Activated CD8-positive, alpha-beta memory T cell treated with anti-CD3 and anti-CD28 coated beads, Interleukin-2, amount 50 U/mL, for 24 hours (primary cell): ENCODE measurements around the gene KLHL41.
A peak's percentile ranks its signal among the peaks of the same experiment; 100 is the strongest.

Experiments
- DNase-seq: peaks from one replicate; pipeline ENCODE4 v3.0.0-alpha.2; 2020; ENCODE audit errors: extremely low read depth

The KLHL41 gene

DNA sequence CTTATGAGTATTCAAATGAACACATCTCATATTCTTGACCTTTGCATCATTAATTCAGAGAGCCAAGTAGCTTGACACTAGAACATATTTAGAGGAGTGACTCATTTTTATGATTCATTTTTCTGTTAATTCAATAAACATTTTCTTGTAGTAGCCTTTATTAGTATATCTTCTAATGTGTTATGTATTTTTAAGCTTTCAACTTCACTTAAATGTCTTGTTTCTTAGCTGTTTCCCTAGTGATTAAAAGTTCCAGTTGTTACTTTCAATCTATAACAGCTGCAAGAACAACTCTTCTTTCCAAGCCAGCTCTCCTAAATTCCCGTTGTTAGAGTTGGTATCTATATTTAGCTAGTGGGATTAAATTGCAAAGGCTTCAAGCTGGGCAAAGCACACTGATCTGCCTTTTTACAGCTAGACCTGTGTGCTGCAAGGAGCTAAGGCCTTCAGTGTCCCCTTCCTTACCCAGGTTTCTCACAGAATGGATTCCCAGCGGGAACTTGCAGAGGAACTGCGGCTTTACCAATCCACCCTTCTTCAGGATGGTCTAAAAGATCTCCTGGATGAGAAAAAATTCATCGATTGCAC, at the start of gene KLHL41:
KLHL41 (plus strand) TSS at position 405 of the 588 bp plus-strand sequence; CDS start at position 482, 77 bp downstream.
- no peak for DNase-seq

DNA sequence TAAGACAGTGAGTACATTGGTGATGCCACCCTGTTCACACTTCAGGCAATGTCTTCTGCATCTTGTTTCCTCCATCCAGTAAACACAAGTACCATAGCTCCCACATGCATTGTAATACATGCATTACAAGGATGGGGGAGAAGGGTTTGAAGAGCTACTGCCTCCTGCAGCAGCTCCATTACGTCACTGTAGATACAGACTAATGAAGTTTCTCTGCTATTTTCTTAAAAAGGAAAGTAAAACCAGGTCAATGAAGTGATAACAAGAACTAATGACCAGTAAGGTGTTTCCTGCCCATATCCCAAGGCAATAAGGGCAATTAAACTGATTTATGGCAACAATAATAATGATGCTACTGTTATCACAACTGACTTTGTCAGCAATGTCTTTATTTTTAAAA, 48.4 kb upstream of the KLHL41 start:
- no peak for DNase-seq

DNA sequence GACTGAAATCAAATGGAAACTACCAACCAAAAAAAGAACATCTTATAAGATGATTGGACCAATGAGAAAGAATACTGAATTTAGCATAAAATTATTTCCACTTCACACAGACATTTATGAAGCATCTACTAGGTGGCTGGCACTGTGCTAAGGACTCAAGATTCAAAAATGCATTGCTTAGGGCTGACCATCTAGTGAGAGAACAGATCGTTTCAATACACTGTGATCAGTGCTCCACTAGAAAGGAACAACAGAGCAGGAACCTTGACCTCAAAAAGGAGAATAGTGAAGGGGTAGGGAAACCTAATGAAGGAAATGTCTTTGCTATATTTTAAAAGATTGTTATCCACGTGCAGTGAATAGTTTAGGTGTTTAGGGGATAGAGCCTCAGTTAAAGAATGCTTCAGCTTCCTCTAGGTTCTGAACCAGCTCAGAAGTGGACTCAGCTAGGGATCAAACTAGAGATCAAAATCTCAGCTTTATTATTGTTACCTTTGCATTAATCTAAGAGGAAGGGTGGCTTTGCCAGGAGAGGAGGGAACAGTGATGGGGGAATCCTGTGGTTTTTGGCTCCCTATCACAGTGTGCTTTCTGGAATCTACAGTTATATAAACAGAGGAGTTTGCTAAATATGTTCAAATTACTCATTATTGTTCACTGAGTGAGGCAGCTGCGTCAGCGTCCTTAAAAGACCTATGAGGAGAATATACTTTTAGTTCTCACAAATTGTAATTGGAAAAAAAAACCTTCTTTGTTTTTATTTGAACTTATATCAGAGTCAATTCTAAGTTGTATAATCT, 46.4 kb upstream of the KLHL41 start:
- DNase-seq: no peak

DNA sequence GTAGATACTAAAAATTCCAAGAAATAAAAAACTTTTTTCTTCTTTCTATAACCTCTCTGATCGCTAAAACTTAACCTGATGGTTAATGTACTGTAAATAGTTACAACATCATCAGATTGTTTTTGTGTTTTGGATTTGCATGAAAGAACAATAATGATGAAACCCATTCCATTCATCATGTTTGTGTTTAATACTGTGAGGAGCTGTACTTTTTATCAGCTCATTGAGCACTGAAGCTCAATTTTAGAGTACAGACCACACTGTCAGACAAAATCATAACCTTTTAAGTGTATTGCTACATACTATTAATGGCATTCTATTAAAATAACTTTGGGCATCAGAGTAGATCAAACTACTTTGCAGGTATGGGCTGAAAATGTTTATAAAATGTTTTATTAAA, 45.0 kb upstream of the KLHL41 start:
- no peak for DNase-seq

DNA sequence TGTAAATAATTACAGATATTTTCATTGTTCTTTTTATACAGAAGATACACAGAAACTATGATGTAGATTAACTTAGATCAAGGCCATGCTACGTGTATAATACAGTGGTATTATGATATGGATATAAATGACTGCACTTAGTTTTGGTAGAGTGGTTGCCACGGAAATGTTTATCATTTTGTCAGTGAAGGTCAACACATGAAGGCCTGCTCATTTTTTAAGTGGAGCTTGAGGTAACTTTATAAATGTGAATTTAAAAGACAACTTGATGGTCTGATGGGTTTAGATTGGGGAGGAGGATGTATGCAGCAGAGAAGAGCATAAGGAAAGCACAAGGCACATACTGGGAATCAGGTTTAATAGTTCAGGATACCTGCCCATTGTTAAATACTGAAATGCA, 44.6 kb upstream of the KLHL41 start:
- DNase-seq: no peak

DNA sequence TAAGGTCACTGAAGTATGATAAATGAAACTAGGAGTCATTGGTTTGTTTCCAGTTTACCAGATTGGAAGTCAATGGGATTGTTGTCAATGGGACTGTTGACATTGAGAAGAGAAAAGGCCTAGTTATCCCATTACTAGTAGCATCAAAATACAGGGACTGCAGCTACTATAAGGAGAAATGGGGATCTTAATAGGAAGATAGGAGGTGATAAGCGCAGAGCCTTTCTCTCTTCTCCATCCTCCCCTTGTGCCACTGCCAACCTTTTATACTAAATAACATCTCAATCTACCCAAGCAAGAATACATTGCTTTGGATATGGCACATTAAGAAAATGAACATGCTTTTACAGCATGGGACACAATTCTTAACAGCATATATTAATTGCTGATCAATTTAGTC, 40.7 kb upstream of the KLHL41 start:
- no peak for DNase-seq

DNA sequence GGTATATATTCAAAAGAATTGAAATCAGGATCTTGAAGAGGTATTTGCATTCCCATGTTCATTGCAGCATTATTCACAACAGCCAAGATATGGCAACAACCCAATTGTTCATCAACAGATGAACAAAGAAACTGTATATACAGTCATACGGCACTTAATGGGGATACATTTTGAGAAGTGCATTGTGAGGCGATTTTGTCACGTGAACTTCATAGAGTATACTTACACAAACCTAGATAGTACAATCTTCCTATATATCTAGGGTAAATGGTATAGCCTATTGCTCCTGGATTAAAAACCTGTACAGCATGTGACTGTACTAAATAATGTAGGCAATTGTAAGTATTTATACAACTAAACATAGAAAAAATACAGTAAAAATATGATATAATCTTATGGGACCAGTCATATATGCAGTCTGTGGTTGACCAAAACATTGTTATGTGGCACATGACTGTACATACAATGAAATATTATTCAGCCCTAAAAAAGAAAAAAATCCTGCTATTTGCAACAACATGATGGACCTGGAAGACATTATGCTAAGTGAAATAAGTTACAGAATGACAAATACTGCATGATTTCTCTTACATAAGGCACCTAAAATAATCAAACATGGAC, 39.4 kb upstream of the KLHL41 start:
- no peak for DNase-seq

DNA sequence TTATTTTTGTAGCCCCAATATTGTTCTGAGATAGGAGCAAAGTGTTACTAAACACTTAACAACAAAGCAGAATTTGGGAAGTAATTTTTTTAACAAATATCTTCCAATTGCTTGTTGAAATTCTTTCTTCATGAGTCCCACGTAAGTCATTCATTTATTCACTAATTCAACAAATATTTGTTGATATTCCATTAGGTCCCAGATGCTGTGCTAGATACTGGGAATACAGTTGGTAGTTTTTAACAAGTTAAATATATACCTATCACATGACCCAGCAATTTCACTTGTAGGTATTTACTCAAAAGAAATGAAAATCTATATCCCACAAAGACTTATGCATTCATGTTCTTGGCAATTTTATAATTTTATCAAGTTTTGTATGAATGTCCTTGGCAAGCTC, 37.3 kb upstream of the KLHL41 start:
- no peak for DNase-seq

DNA sequence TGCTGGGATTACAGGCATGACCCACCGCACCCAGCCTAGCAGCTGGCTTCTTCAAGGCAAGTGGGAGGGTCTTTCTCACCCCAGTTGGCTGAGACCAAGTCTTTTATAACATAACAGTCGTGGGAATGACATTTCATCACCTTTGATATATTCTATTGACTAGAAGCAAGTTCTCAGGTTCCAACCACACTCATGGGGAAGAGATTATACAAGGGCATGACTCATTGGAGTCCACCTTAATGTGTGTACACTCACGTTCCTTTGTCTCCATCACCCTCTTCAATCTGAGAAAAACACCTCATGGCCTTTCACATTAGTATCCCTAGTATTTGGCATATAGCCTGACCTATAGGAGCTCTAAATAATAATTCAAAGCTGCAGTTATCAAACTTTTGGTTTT, 33.0 kb upstream of the KLHL41 start:
- no peak for DNase-seq

DNA sequence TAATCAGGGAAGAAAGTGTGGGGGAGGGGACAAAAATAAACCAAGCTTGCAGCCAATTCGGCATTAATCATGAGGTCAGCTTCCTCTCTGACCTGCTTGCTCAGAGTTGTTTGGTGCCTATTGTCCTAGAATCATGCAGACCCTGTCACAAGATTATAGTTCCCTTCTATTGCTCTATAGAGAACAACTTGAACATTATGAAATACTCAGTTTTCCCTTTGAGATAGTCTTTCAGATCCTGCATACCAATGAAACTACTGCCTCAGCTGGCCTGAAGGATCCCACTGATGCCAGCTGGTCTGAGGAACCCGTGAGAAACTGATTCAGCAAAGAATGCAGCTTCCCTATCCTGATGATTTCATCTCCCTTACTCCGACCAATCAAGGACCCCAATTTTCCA, 31.2 kb upstream of the KLHL41 start:
- DNase-seq: no peak

DNA sequence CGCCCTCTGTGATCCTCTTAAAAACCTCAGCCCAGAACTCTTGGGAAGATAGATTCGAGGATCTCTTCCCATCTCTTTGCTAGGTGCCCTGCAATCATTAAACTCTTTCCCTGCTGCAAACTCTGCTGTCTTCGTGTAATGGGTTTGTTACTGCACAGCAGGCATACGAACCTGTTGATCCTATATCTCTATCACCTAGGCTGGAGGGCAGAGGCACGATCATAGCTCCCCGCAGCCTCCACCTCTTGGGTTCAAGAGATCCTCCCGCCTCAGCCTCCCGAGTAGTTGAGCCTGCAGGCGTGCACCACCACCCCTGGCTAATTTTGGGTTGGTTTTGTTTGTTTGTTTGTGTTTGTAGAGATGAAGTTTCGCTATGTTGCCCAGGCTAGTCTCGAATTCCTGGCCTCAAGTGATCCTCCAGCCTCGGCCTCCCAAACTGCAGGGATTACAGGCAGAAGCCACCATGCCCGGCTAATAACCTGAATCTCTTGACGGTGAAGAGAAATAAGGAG, 30.7 kb upstream of the KLHL41 start:
- no peak for DNase-seq

DNA sequence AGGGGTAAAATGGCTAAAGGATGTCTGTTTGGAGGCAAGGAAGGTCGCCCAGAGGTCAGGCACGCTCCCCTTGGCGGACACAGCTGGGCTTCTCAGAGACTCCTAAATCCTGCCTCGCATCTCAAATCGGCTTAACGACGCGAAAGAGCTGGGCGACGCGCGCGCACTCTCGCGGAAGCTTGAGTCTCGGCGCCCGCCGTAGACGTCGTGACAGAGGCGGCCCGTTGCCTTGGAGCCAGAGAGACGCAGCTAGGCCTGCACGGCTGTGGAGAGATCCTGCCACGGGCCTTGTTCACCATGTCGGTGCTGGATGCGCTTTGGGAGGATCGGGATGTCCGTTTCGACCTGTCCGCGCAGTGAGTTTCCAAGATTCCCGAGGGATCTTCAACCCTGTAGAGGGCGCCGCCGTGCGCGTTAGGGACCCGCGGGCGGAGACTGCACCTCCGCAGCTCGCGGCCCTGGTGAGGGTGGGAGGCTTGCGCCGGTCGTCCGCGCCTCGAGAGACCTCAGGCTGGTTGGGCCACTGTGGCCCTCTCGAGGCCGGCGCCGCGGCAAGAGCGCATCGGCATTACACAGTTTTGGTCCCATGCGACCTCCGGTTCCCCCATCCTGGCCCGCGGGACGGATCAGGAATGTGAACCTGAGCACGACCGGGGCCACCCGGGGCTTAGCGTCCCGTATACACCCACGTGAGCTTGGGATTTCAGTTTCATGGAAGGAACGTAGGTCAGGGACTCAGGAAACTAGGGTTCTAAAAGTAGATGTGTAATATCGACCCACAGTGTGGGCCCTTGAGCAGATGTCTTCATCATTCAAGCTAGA, 30.0 kb upstream of the KLHL41 start, which contains the start of gene BBS5:
BBS5 (plus strand) TSS at position 238 of the 822 bp plus-strand sequence; CDS start at position 298, 60 bp downstream.
- peak; percentile 55 for DNase-seq

DNA sequence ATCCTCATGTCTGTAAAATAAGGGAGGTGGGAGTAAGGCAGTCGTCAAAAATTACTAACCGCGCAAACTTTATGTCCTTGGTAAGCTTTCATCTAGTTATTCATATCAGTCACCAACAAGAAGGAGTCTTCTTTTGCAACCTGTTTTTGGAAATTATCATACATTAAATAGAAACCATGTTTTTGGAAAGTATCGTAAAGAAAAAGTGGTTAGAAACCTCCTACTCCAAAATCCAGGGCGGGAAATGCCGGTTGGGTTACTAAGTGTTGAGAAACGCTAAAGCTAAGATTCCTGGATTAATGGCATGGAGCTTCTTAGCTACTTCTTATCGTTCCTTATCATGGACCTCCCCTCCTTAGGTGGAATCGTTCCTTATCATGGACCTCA, 29.4 kb upstream of the KLHL41 start:
- no peak for DNase-seq

DNA sequence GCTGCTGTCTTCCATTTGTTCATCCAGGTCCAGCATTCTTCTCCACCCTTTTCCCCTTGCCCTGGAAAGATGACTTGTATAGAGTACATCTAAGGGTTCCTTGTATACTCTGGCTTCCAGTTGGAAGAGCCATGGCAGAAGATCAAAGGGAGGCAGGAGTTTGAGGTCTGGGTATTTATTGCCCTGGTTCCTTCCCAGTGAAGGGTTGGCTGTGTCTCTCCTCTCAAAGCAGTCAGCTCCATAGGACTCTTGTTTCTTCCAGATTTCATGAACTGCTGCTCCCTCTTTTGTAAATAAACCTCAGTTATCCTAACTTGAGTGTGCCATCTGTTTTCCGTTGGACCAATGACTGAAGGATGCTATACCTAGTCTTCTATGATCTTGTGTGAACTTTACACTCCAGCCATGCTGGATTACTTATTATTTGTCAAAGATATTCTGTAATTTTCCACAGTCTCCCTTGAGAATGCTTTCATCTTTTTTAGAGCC, 23.8 kb upstream of the KLHL41 start:
- DNase-seq: no peak

DNA sequence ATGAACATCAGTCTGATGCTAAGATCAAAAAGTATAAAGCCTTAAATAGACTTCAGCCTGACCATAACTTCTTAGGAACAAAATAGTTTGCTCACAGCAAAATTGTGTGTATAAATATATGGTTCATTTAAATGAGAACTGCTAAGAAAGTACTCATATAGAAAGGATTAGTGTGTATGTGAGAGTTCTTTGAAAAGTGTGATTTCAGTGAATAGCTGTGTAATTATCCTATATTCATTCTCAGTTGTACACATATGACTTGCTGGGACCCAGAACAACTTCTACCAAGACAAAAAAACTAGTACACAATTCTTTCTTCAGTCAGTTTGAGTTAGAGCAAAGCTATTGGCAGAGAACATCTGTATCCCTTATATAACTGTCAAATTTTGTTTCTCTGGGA, 23.0 kb upstream of the KLHL41 start:
- no peak for DNase-seq

DNA sequence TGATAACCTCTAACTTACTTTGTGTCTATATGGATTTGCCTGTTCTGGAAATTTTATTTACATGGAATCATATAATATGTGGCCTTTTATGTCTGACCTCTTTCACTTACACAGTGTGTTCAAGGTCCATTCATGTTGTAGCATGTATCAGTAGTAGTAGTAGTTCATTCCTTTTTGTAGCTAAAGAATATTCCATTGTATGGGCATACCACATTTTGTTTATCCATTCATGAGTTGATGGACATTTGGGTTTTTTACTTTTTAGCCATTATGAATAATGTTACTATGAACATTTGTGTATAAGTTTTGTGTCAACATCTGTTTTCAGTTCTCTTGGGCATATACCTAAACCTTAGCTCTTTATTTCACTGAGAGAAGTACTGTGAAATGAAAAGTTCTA, 18.7 kb upstream of the KLHL41 start:
- no peak for DNase-seq

DNA sequence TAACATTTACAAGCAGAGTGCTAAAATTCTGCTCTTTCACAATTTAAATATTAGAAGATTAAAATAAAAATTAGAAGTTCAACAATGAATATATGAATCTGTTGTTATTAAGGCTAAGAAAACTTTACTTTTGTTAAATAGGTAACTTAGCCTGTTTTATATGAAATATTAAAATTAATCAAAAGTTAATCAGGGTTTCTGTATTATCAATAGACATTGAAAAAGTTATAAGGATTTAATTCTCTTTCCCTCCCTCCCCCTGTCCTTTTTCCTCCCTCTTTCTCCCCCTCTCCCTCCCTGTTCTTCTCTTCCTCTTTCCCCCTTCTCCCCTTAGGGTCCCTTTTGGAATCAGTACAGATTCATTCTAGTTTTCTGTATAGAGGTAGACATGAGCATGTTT, 18.1 kb upstream of the KLHL41 start:
- DNase-seq: no peak

DNA sequence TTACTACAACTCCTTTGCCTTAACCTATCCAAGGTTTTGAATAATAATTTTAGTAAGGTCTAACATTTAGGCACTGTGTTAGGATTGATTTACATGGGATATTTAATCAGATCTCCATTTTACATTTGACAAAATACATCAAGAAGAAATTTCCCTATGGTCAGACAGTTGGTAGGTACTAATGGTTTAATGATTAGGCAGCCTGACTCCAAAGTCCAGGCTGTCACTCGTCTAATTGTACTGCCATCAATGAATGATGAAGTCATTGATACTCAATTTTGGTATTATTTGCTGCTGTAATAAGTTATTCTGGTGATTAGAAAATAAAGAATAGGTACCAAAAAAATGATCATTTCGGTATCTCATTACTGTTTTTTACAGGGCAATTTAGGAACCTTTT, 16.1 kb upstream of the KLHL41 start:
- DNase-seq: no peak

DNA sequence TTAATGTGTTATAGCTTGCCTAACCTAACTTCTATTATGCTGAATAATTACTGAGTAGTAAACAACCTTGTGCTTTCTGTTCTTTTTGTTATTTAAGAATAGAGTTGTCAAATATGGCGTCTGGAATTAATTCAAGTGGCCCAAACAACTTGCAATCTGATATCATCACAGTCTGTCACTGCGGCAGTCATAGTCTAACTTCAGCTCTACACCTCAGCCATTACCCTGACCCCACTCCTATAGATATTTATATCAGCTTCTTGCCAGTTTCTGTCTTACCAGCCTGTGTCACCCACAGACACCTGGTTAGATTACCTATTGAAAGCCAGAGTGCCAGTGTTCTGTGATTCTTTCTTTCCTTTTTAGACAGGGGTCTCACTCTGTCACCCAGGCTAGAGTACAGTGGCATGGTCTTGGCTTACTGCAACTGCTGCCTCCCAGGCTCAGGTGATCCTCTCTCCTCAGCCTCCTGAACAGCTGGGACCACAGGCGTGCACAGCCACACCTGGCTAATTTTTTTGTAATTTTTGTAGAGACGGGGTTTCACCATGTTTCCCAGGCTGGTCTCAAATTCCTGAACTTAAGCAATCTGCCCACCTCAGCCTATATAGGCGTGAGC, 14.1 kb upstream of the KLHL41 start:
- no peak for DNase-seq

DNA sequence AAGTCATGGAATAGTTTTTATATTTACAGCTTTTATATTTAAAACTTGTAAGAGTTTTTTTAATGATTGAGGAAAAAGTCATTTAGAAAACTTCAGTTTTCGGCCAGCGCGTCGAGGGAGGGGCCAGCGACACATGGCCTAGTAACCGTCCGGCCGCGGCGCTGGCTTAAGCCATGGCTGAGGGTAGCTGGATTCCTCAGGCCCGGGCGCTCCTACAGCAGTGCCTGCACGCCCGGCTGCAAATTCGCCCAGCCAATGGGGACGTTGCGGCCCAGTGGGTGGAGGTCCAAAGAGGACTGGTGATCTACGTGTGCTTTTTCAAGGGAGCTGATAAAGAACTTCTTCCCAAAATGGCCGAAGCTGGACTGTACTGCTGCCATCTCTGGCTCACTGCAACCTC, 4.9 kb upstream of the KLHL41 start:
- no peak for DNase-seq

DNA sequence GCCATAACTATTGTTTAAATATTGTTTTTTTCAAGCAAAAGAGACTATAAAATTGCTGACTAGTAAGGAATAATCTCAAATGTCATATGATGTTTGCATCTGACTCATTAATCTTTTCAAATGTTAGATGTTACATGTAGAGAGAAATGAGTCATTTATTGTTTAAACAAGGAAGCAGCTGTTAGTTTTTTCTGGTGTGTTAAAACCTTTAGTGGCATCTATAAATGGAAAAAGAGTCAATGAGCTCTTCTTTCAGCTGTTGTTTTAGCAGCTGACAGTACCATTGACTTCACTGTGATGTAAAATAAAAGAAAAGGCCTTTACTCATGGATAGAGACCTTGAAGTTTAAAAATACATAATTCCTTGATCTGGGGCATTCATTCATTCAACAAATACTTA, 1.8 kb upstream of the KLHL41 start:
- no peak for DNase-seq
